ENCODE results near the gene PTPRN2.

Gene PTPRN2

GRCh38 chr7:157997471-157997870 is 590.2 kb downstream of the PTPRN2 start:
- TF ChIP-seq FOXK2 (IDR thresholded peaks at IDR 0.05), result no peak
- no peak for TF ChIP-seq ARNT (IDR thresholded peaks at IDR 0.05)
- TF ChIP-seq BHLHE40 (IDR thresholded peaks at IDR 0.05; ENCODE audit: borderline replicate concordance), result no peak
- no peak for TF ChIP-seq FOXA1 (IDR thresholded peaks at IDR 0.05)
- TF ChIP-seq TARDBP (IDR thresholded peaks at IDR 0.05), result no peak
- TF ChIP-seq ELF4 (IDR thresholded peaks at IDR 0.05), result no peak
- TF ChIP-seq SP1 (IDR thresholded peaks at IDR 0.05), result no peak
- TF ChIP-seq LEF1 (IDR thresholded peaks at IDR 0.05; ENCODE audit: borderline replicate concordance), result no peak
- TF ChIP-seq NFRKB (IDR thresholded peaks at IDR 0.05), result no peak
- TF ChIP-seq CTBP1 (IDR thresholded peaks at IDR 0.05; ENCODE audit: borderline replicate concordance), result no peak
- no peak for TF ChIP-seq FOXM1 (IDR thresholded peaks at IDR 0.05; ENCODE audit: borderline replicate concordance)
- TF ChIP-seq SUZ12 (IDR thresholded peaks at IDR 0.05), result no peak
- POLR2A ChIA-PET, result no interaction called here
- CTCF ChIA-PET, result no interaction called here
- no peak for DNase-seq (ENCODE audit: extremely low spot score)

GRCh38 chr7:157997080-157997440 is 590.6 kb downstream of the PTPRN2 start:
- CTCF ChIA-PET, result no interaction called here
- POLR2A ChIA-PET, result no interaction called here
- TF ChIP-seq SUZ12 (IDR thresholded peaks at IDR 0.05) (no peak), PKNOX1 (IDR thresholded peaks at IDR 0.05) (no peak), FOXA1 (IDR thresholded peaks at IDR 0.05) (no peak), FOXK2 (IDR thresholded peaks at IDR 0.05) (no peak), BHLHE40 (IDR thresholded peaks at IDR 0.05; ENCODE audit: borderline replicate concordance) (no peak), ELF4 (IDR thresholded peaks at IDR 0.05) (no peak), SP1 (IDR thresholded peaks at IDR 0.05) (no peak), NFRKB (IDR thresholded peaks at IDR 0.05) (no peak), HDGF (IDR thresholded peaks at IDR 0.05; ENCODE audit: borderline replicate concordance) (no peak), ARNT (IDR thresholded peaks at IDR 0.05) (no peak), L3MBTL2 (conservative IDR thresholded peaks at IDR 0.05) (no peak), TARDBP (IDR thresholded peaks at IDR 0.05) (no peak), CTBP1 (IDR thresholded peaks at IDR 0.05; ENCODE audit: borderline replicate concordance) (no peak), LEF1 (IDR thresholded peaks at IDR 0.05; ENCODE audit: borderline replicate concordance) (no peak)

GRCh38 chr7:157996359-157997079 is 591.1 kb downstream of the PTPRN2 start:
- TF ChIP-seq FOXM1 (IDR thresholded peaks at IDR 0.05; ENCODE audit: borderline replicate concordance) (no peak), NFRKB (IDR thresholded peaks at IDR 0.05) (no peak), L3MBTL2 (conservative IDR thresholded peaks at IDR 0.05) (no peak), ZNF384 (IDR thresholded peaks at IDR 0.05) (no peak), TARDBP (IDR thresholded peaks at IDR 0.05) (no peak), ARNT (IDR thresholded peaks at IDR 0.05) (no peak), FOXK2 (IDR thresholded peaks at IDR 0.05) (no peak), ELF4 (IDR thresholded peaks at IDR 0.05) (no peak), SUZ12 (IDR thresholded peaks at IDR 0.05) (no peak), PKNOX1 (IDR thresholded peaks at IDR 0.05) (no peak), BHLHE40 (IDR thresholded peaks at IDR 0.05; ENCODE audit: borderline replicate concordance) (no peak), CTBP1 (IDR thresholded peaks at IDR 0.05; ENCODE audit: borderline replicate concordance) (no peak), FOXA1 (IDR thresholded peaks at IDR 0.05) (no peak), LEF1 (IDR thresholded peaks at IDR 0.05; ENCODE audit: borderline replicate concordance) (no peak)
- no peak for DNase-seq (ENCODE audit: extremely low spot score)
- ChIA-PET CTCF (interaction anchor here (0.6 kb wide), 1 partner anchor 53 kb away, joined by 3 read pairs; no protein-coding TSS in a partner anchor), POLR2A (no interaction called here)

More at GRCh38 chr7:157997080-157997440, 590.6 kb downstream of the PTPRN2 start:
- DNase-seq (ENCODE audit: extremely low spot score), result no peak

GRCh38 chr7:157995815-157996214 is 591.8 kb downstream of the PTPRN2 start:
- ChIA-PET POLR2A (no interaction called here), CTCF (no interaction called here)
- no peak for DNase-seq (ENCODE audit: extremely low spot score)
- TF ChIP-seq CTBP1 (IDR thresholded peaks at IDR 0.05; ENCODE audit: borderline replicate concordance), result no peak
- TF ChIP-seq FOXK2 (IDR thresholded peaks at IDR 0.05), result no peak
- no peak for TF ChIP-seq ELF4 (IDR thresholded peaks at IDR 0.05)
- TF ChIP-seq BHLHE40 (IDR thresholded peaks at IDR 0.05; ENCODE audit: borderline replicate concordance), result no peak
- no peak for TF ChIP-seq HDGF (IDR thresholded peaks at IDR 0.05; ENCODE audit: borderline replicate concordance)
- no peak for TF ChIP-seq LEF1 (IDR thresholded peaks at IDR 0.05; ENCODE audit: borderline replicate concordance)

- CTCF ChIA-PET, result no interaction called here
- POLR2A ChIA-PET, result no interaction called here
- no peak for TF ChIP-seq HDGF (IDR thresholded peaks at IDR 0.05; ENCODE audit: borderline replicate concordance)
- TF ChIP-seq NFRKB (IDR thresholded peaks at IDR 0.05), result no peak
- no peak for TF ChIP-seq L3MBTL2 (conservative IDR thresholded peaks at IDR 0.05)
- no peak for TF ChIP-seq LEF1 (IDR thresholded peaks at IDR 0.05; ENCODE audit: borderline replicate concordance)
- TF ChIP-seq FOXA1 (IDR thresholded peaks at IDR 0.05), result no peak
- TF ChIP-seq FOXM1 (IDR thresholded peaks at IDR 0.05; ENCODE audit: borderline replicate concordance), result no peak
- TF ChIP-seq SUZ12 (IDR thresholded peaks at IDR 0.05), result no peak
- no peak for TF ChIP-seq ARNT (IDR thresholded peaks at IDR 0.05)
- TF ChIP-seq ELF4 (IDR thresholded peaks at IDR 0.05), result no peak
- no peak for TF ChIP-seq TARDBP (IDR thresholded peaks at IDR 0.05)
- no peak for TF ChIP-seq SP1 (IDR thresholded peaks at IDR 0.05)
- no peak for TF ChIP-seq BHLHE40 (IDR thresholded peaks at IDR 0.05; ENCODE audit: borderline replicate concordance)
- TF ChIP-seq CTBP1 (IDR thresholded peaks at IDR 0.05; ENCODE audit: borderline replicate concordance), result no peak
- TF ChIP-seq ZNF384 (IDR thresholded peaks at IDR 0.05), result no peak
- no peak for TF ChIP-seq FOXK2 (IDR thresholded peaks at IDR 0.05)
- no peak for TF ChIP-seq PKNOX1 (IDR thresholded peaks at IDR 0.05)
- DNase-seq (ENCODE audit: extremely low spot score), result no peak
Observed at GRCh38 chr7:157994319-157994718, 593.3 kb downstream of the PTPRN2 start.
